SU-DHL-6 (cell line): ENCODE results near the gene LRP1.

ENCODE experiments used
- CTCF ChIP-seq: fragments of 200-600 bp; sonication (generic); IDR thresholded peaks from one replicate; pipeline ENCODE4 v1.5.1; 2017; ENCODE audit warnings: antibody characterized with exemption, mild to moderate bottlenecking, low read length, moderate library complexity; ENCODE audit not compliant: insufficient read depth, poor library complexity, severe bottlenecking
- EZH2phosphoT487 ChIP-seq: fragments of 200-600 bp; sonication (generic), shearing (Covaris generic); conservative IDR thresholded peaks from 2 replicates; pipeline ENCODE4 v1.6.1; 2018; ENCODE audit warnings: mild to moderate bottlenecking, antibody characterized with exemption, low read length, moderate library complexity, mixed read lengths

GRCh38 chr12:57179331-57180086 is 51.2 kb downstream of the LRP1 start:
- no peak for TF ChIP-seq CTCF
- TF ChIP-seq EZH2phosphoT487, result no peak
